Activated CD4-positive, alpha-beta T cell treated with anti-CD3 and anti-CD28 coated beads, Interleukin-10, Interleukin-2, amounts not matched to agents 100 ng/mL and 50 ng/mL, durations not matched to agents 16 hours and 8 hours (primary cell): ENCODE results near the gene ASCL2.

Experiments used
- DNase-seq: peaks from one replicate; pipeline ENCODE4 v3.0.0-alpha.2; 2020

Gene ASCL2

DNA sequence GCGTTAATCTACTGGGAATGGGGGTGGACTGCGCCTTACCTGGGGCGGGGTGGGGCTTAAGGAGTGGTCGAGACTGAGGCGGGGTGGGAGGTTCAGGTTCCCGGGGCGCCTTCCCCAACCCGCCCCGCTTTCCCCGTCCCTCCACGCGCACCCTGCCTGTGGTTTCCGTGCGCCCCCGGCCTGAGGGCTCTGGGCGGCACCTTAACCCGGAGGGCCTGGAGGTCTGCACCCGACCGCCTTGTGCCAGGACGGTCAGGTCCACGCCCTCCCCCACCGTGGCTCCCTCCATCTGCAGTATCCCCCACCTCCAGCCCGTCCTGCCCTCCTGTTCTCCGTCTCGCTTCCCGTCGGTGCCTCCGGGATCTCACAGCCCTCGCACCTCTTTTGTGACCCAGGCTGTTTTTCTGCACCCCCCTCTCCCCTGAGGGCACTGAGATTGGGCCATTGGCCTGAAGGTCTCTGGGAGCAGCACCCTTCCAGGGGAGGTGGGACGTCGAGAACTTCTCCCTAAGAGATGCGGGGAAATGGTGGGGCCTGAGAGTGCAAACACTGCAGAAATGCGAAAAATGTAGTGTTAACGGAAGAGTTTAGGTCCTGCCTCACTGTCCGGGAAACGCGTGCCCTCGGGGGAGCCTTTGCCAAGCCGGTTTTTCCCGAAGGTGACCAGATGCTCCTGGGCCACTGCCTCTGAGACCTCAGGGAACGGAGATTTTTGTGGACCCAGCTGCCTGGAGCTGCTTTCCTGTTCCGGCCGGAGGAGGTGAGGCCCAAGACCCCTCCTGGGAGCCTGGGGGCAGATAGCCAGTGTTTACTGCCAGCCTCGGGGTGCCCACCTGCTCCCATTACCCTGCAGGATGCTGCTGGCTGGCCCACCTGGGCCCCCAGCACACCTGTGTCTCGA, 1.2 kb upstream of the ASCL2 start:
- no peak for DNase-seq

DNA sequence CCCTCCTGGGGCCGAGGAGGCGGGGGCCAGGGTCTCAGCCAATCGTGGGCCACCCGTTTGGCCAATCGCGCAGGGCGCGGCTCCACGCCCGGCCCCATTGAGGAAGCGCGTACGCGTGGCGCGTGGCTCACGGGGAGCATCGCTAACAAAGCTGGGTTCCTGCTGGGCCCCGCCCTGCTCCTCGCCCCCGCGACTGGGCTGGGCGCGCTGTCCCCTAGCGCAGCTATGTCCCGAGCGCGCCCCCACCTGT, 614 bp upstream of the ASCL2 start:
- peak; percentile 13 for DNase-seq

GRCh38 chr11:2269601-2270321, 627 bp downstream of the ASCL2 start:
- peak; percentile 69 for DNase-seq

DNA sequence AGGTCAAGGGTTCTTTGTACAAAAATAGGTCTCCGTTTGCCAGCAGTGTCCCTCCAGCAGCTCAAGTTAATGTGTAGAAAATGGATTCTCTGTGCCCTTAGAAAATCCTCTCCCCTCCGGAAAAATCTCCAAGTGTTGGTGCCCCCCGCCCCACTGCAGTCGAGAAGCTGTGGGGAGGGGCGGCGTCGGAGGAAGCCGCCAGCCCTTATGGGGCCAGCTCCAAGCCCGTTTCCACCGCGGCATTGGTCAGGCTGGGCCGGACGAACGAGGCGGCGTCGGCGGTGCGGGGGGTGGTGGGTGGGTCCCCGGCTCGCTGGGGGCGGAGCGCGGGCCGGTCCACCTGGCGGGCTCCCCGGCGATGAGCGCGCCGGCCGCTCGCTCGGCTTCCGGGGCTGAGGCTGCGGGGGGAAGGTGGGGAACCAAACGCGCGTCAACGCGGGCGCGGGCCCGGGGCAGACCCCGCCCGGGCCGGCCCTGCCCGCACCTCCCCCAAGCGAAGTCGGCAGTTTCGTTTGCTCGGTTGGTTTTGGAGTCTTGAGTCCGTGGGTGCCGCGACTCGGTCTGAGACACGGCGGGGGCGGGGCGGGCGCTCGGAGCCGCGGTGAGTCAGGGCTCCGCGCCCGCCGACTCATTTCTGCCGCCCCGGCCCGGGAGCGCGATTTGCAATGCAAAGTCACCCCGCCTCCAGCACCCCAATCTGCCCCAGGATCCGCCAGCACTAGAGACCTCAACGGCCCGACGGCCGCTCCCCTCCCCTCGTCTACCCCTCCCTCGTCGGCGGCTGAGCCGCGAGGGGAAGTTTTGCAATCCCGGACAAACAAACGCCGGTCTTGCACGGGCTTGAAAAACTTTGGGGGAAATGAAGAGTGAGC, 1.4 kb downstream of the ASCL2 start:
- peak; percentile 72 for DNase-seq

- no peak for DNase-seq
Observed at GRCh38 chr11:2267851-2268728, 2.3 kb downstream of the ASCL2 start.

DNA sequence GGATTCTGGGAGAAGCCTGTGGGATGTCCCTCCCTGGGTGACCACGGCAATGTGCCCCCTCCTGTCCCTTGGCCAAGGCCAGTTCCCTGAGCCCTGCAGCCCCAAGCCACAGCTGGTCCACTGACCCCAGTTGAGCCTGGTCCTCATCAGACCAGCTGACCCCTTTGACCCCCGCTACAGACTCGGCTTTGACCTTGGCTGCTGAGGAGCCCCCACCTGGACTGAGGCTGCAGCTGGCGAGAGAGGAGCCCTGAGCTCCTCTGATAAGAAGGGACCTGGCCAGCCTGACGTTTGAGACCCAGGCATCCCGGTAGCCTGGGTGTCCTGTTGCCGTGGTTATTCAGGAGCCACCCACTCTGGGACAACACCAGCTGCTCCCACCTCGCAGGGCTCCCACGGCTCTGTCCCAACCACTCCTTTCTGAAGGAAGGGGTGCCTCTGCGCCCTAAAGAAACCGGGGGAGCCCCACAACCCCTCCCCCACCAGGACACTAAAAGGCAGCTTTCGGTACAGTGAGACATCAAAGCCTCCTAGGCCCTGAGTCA, 3.0 kb downstream of the ASCL2 start:
- no peak for DNase-seq

GRCh38 chr11:2266586-2267305, 3.6 kb downstream of the ASCL2 start:
- no peak for DNase-seq

GRCh38 chr11:2265854-2266585, 4.4 kb downstream of the ASCL2 start:
- no peak for DNase-seq

GRCh38 chr11:2265396-2265795, 5.0 kb downstream of the ASCL2 start:
- peak; percentile 63 for DNase-seq

GRCh38 chr11:2264366-2265053, 5.9 kb downstream of the ASCL2 start:
- no peak for DNase-seq

GRCh38 chr11:2263724-2264360, 6.5 kb downstream of the ASCL2 start:
- no peak for DNase-seq

GRCh38 chr11:2263071-2263565, 7.3 kb downstream of the ASCL2 start:
- no peak for DNase-seq

DNA sequence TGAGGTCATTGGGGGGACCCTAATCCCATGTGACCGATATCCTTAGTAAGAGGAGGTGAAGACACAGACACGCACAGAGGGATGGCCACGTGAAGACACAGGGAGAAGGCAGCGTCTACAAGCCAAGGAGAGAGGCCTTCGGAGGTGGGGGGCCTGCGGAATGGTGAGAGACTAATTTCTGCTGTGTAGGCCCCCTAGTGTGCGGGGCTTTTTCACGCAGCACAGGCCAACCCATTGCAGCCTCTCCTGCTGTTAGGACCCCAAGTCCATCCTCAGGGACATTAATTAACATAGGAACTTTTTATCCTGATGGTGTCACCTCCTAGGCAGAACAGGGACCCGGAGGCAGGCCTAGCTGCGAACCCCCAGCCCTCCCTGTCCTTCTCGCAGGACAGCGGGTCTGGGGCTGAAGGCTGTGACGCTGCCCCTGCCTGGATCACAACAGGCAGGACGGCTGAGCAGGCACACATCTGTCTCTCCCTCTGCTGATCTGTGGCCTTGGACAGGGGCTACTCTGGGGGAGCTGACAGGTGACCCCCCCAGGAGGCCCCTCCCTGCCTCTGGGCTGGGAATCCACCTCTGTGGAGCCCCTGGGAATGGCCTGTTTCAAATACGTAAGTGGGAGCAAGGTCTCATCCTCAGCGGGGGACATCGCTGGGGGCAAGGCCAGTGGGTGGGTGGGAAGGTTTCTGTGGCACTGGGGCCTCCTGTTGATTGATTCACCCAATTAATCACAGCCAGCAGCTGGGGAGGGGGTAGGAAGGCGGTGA, 7.9 kb downstream of the ASCL2 start:
- no peak for DNase-seq

- no peak for DNase-seq
Observed at GRCh38 chr11:2261436-2262230, 8.8 kb downstream of the ASCL2 start.

- DNase-seq, result no peak
Observed at GRCh38 chr11:2260491-2261364, 9.7 kb downstream of the ASCL2 start.

DNA sequence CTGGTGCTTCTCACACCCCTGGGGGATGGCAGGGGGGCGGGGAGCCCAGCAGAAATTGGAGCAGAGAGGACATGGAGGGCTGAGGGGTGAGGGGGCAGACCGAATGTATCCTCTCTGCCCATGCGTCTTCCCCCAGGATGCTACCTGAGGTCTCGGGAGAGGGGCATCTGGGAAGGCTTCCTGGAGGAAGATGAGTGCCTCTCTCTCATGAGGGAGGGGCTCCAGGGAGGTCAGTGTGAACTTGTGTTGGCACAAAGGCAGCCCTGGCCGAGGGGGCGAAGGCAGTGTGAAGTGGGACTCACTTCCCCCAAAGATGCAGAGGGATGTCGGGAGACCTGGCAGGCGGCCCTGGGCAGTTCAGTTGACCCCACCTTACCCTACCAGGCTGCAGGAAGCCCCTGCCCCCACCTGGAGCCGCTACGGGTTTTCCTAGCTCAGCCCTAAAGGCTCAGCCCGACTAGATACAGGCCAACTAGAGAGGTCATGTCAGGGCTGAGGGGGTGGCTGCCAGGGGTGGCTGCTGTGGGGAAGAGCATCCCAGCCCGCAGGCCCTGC, 10.4 kb downstream of the ASCL2 start:
- no peak for DNase-seq
